HCT116 (cell line): ENCODE measurements around the gene GNAI1. TPM values are rescaled to one million over a fixed set of nuclear protein-coding genes. Genes with fewer than 3 reads are reported as not detected.

ENCODE experiments used
- ATAC-seq: fragments of 200-7000 bp; cut with Tn5 transposase; 2 replicates; pipeline ENCODE4 v1.9.1; 2020; ENCODE audit warnings: mild to moderate bottlenecking, moderate library complexity
- BruUV-seq: library from RNA; stranded (reverse); fragments of 400-500 nt; replicated peaks from 2 replicates; lab custom pipeline; 2021; lab: Mats Ljungman, UMichigan
- CTCF ChIA-PET: fragments of 300-600 bp; sonication (Branson Sonifier 250); formaldehyde crosslinking; loops from one replicate; lab custom pipeline; 2021; ENCODE audit warnings: antibody characterized with exemption; lab: Charles Lee
- POLR2A ChIA-PET: fragments of 300-600, 350-600 bp; sonication (Branson Sonifier 250); formaldehyde crosslinking; loops from one replicate; lab custom pipeline; 2021; ENCODE audit warnings: antibody characterized with exemption; lab: Charles Lee
- RAD21 ChIA-PET, 2 experiments: fragments of 300-600 bp; sonication (Branson Sonifier 250); formaldehyde crosslinking; loops; one replicate each; lab custom pipeline; 2023; ENCODE audit warnings: low total read pairs in 2 of 2; ENCODE audit not compliant: uncharacterized antibody in 2 of 2, unreplicated experiment in 2 of 2, low non-redundant PET in 1 of 2; lab: Charles Lee
- DNase-seq: peaks from one replicate; pipeline ENCODE4 v3.0.0-alpha.2; 2010; ENCODE audit warnings: low read depth, low spot score
- H2AFZ ChIP-seq: fragments of 200-600 bp; shearing (Covaris generic), sonication (generic); 2 replicates; pipeline ENCODE4 v1.6.1; 2017; ENCODE audit warnings: low read depth, mixed run types, mixed read lengths, antibody characterized with exemption, low read length; ENCODE audit not compliant: poor library complexity, severe bottlenecking
- H3K27ac ChIP-seq: 2 replicates; pipeline ENCODE4 v1.5.1; 2012; ENCODE audit warnings: low read depth, low read length
- H3K27me3 ChIP-seq: fragments of 200-600 bp; sonication (generic); 2 replicates; pipeline ENCODE4 v1.6.1; 2016; ENCODE audit warnings: mixed run types, low read length, mixed read lengths; ENCODE audit not compliant: insufficient read depth
- H3K36me3 ChIP-seq, 2 experiments: fragments of 200-500 bp in 1 of 2; fragments of 200-600 bp in 1 of 2; sonication (Bioruptor generic) in 1 of 2; sonication (generic) in 1 of 2; 2 replicates each; pipeline versions ENCODE4 v1.5.1 to v1.6.1; 2014 to 2016; ENCODE audit warnings: low read length in 2 of 2, inconsistent platforms in 1 of 2, mixed read lengths in 1 of 2, mixed run types in 1 of 2; ENCODE audit not compliant: insufficient read depth in 2 of 2, control insufficient read depth in 1 of 2
- H3K4me1 ChIP-seq, 2 experiments: fragments of 200-600 bp in 1 of 2; sonication (generic) in 1 of 2; 2 replicates each; pipeline versions ENCODE4 v1.5.1 to v1.6.1; 2012 to 2017; ENCODE audit warnings: low read length in 2 of 2, inconsistent platforms in 1 of 2, mild to moderate bottlenecking in 1 of 2, mixed read lengths in 1 of 2, mixed run types in 1 of 2, moderate library complexity in 1 of 2; ENCODE audit not compliant: insufficient read depth in 2 of 2, control insufficient read depth in 1 of 2
- H3K4me2 ChIP-seq: fragments of 200-600 bp; sonication (generic); 2 replicates; pipeline ENCODE4 v1.6.1; 2017; ENCODE audit warnings: mixed run types, low read length, mixed read lengths
- H3K4me3 ChIP-seq, 2 experiments: fragments of 200-600 bp in 1 of 2; sonication (generic) in 1 of 2; replicated peaks in 1 of 2; 2 replicates each; pipeline ENCODE4 v1.5.1; 2011 to 2016; ENCODE audit warnings: low read length in 2 of 2, control low read depth in 1 of 2, low read depth in 1 of 2, mild to moderate bottlenecking in 1 of 2, mixed read lengths in 1 of 2, mixed run types in 1 of 2
- H3K79me2 ChIP-seq: fragments of 200-600 bp; sonication (generic); 2 replicates; pipeline ENCODE4 v1.6.1; 2017; ENCODE audit warnings: mild to moderate bottlenecking, mixed run types, low read length, moderate library complexity, mixed read lengths; ENCODE audit not compliant: insufficient read depth
- H3K9ac ChIP-seq: fragments of 200-600 bp; sonication (generic); 2 replicates; pipeline ENCODE4 v1.6.1; 2016; ENCODE audit warnings: low read length, mixed read lengths
- H3K9me2 ChIP-seq: fragments of 200-600 bp; sonication (generic), shearing (Covaris generic); 2 replicates; pipeline ENCODE4 v1.6.1; 2017; ENCODE audit warnings: mixed run types, mild to moderate bottlenecking, moderate library complexity; ENCODE audit not compliant: insufficient read depth
- H3K9me3 ChIP-seq, 2 experiments: fragments of 200-500 bp in 1 of 2; fragments of 200-600 bp in 1 of 2; sonication (Bioruptor generic) in 1 of 2; sonication (generic) in 1 of 2; 2 replicates each; pipeline ENCODE4 v1.6.1; 2014 to 2017; ENCODE audit warnings: low read length in 2 of 2, mixed read lengths in 2 of 2, inconsistent platforms in 1 of 2, low read depth in 1 of 2, mild to moderate bottlenecking in 1 of 2, mixed run types in 1 of 2, moderate library complexity in 1 of 2; ENCODE audit not compliant: control insufficient read depth in 1 of 2, insufficient read depth in 1 of 2
- H4K20me1 ChIP-seq: fragments of 200-600 bp; sonication (generic), shearing (Covaris generic); 2 replicates; pipeline ENCODE4 v1.6.1; 2017; ENCODE audit warnings: mixed run types, mild to moderate bottlenecking, moderate library complexity; ENCODE audit not compliant: insufficient read depth
- CBX3 ChIP-seq: IDR thresholded peaks from 2 replicates; pipeline ENCODE4 v1.6.1; 2012; ENCODE audit warnings: low read depth
- EGR1 ChIP-seq: IDR thresholded peaks from 2 replicates; pipeline ENCODE4 v1.6.1; 2012; ENCODE audit warnings: low read depth
- EZH2 ChIP-seq: fragments of 200-600 bp; sonication (generic); IDR thresholded peaks from 2 replicates; pipeline ENCODE4 v1.6.1; 2017; ENCODE audit warnings: antibody characterized with exemption, mixed run types
- FOSL1 ChIP-seq: IDR thresholded peaks from 2 replicates; pipeline ENCODE4 v1.6.1; 2012; ENCODE audit warnings: low read depth
- JUND ChIP-seq: IDR thresholded peaks from 2 replicates; pipeline ENCODE4 v1.6.1; 2012
- SP1 ChIP-seq: IDR thresholded peaks from 2 replicates; pipeline ENCODE4 v1.6.1; 2012; ENCODE audit warnings: low read depth
- SRF ChIP-seq: IDR thresholded peaks from 2 replicates; pipeline ENCODE4 v1.6.1; 2012; ENCODE audit warnings: low read depth
- ZNF274 ChIP-seq: fragments of 200-500 bp; sonication (Bioruptor generic); IDR thresholded peaks from 2 replicates; pipeline ENCODE4 v1.6.1; 2014; ENCODE audit warnings: mild to moderate bottlenecking, low read depth, low read length, inconsistent platforms
- intact Hi-C: fragments of 100-400 bp; cut with micrococcal nuclease; formaldehyde crosslinking; loops from 2 replicates; pipeline ENCODE4 v1.10.0; 2022
- total RNA-seq: library from RNA; stranded (reverse); gene quantifications from one replicate; pipeline ENCODE4 v1.2.1, GENCODE V29; 2021; ENCODE audit not compliant: unreplicated experiment

Gene GNAI1
- total RNA-seq, 1 experiment from 2014 or later = 148 TPM

DNA sequence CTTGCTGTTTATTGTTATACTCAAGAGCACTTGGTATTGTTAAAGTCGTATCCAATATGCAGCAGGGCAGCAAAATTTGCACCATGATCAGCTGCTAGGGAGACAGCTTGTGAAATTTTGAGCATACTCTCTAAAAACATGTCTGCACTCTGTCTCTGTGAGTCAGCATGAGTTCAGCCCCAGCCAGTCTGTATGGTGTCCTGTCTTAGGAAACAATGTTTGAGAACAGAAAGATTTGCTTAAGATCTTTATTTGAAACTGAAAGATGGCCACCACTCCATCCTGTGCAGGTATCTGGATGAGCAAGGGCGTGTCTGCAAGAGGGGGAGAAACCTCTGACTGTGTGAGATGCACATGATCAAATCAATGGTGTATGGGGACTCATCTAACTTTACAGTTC, 97.1 kb downstream of the GNAI1 start:
- POLR2A ChIA-PET = no interaction called here
- H3K79me2 ChIP-seq = no peaks in the 10 kb centered on the region
- TF ChIP-seq CBX3 (0 out of 2 replicates have a peak, but pooled peaks have one; percentile 4), FOSL1 (no peak)
- TF ChIP-seq, all 23 proteins: peak for 1
- RAD21 ChIA-PET = no interaction called here
- BruUV-seq = no TSS peak
- ATAC-seq = peak; percentile 40; the same call in 1 of the 2 replicates
- H3K9me2 ChIP-seq = no peaks in the 10 kb centered on the region
- intact Hi-C loops = no loop called here
- H3K9me3 ChIP-seq = no peaks in the 10 kb centered on the region
- H3K4me2 ChIP-seq = no peak overlapping the region
- no peak overlapping the region for H2AFZ ChIP-seq
- H4K20me1 ChIP-seq = no peaks in the 10 kb centered on the region
- H3K9ac ChIP-seq = no peak overlapping the region
- peaks cover 0 to 12% of the 10 kb centered on the region in 2 experiments; a peak in 1 of 4 replicates for H3K4me1 ChIP-seq
- no peaks in the 10 kb centered on the region for H3K36me3 ChIP-seq
- no peak for DNase-seq
- H3K27me3 ChIP-seq = no peaks in the 10 kb centered on the region
- H3K4me3 ChIP-seq = no peak overlapping the region
- no peak overlapping the region for H3K27ac ChIP-seq
- CTCF ChIA-PET = no interaction called here

- ChIA-PET POLR2A (no interaction called here), CTCF (no interaction called here), RAD21 (no interaction called here)
- no peak overlapping the region for H3K4me2 ChIP-seq
- DNase-seq (no peak), ATAC-seq (no peak)
- H3K4me1 ChIP-seq = peaks cover 0 to 12% of the 10 kb centered on the region in 2 experiments; a peak in 1 of 4 replicates
- TF ChIP-seq ZNF274 = no peak
- TF ChIP-seq SRF = no peak
- TF ChIP-seq JUND = no peak
- no peak for TF ChIP-seq EZH2
- no peak for TF ChIP-seq EGR1
- no peak for TF ChIP-seq FOSL1
- TF ChIP-seq SP1 = no peak
- no peaks in the 10 kb centered on the region for H3K9me2 ChIP-seq
- no peak overlapping the region for H2AFZ ChIP-seq
- no peaks in the 10 kb centered on the region for H3K36me3 ChIP-seq
- H3K9me3 ChIP-seq = no peaks in the 10 kb centered on the region
- H4K20me1 ChIP-seq = no peaks in the 10 kb centered on the region
- no TSS peak for BruUV-seq
- no peaks in the 10 kb centered on the region for H3K79me2 ChIP-seq
- intact Hi-C loops = no loop called here
- no peak overlapping the region for H3K27ac ChIP-seq
- H3K4me3 ChIP-seq = no peak overlapping the region
- no peaks in the 10 kb centered on the region for H3K27me3 ChIP-seq
- no peak overlapping the region for H3K9ac ChIP-seq
Observed at GRCh38 chr7:80232979-80233724, 98.5 kb downstream of the GNAI1 start.
